ENCODE measurements around the gene TFCP2.

The TFCP2 gene

DNA sequence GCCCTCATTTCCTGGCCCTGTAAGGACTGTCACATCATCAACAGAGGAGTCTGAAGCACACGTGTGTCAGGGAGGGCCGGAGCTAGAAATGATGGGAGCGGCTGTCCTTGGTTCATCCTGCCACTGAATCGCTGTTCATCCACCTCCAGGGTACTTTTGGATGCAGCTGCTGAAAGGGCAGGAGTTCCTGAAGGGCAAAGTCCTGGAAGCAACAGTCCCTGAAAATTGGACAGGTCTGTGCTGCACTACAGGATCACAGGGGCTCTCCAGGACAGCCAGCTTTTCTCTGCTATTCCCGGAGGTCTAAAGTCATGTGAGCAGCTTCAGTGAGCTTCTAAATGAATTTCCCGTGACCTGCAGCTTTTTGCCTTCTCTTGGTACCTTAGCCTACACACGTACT is 27.2 kb upstream of the TFCP2 start:
- TF ChIP-seq, protein P1, sequence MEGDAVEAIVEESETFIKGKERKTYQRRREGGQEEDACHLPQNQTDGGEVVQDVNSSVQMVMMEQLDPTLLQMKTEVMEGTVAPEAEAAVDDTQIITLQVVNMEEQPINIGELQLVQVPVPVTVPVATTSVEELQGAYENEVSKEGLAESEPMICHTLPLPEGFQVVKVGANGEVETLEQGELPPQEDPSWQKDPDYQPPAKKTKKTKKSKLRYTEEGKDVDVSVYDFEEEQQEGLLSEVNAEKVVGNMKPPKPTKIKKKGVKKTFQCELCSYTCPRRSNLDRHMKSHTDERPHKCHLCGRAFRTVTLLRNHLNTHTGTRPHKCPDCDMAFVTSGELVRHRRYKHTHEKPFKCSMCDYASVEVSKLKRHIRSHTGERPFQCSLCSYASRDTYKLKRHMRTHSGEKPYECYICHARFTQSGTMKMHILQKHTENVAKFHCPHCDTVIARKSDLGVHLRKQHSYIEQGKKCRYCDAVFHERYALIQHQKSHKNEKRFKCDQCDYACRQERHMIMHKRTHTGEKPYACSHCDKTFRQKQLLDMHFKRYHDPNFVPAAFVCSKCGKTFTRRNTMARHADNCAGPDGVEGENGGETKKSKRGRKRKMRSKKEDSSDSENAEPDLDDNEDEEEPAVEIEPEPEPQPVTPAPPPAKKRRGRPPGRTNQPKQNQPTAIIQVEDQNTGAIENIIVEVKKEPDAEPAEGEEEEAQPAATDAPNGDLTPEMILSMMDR (IDR thresholded peaks at IDR 0.05), result no peak

DNA sequence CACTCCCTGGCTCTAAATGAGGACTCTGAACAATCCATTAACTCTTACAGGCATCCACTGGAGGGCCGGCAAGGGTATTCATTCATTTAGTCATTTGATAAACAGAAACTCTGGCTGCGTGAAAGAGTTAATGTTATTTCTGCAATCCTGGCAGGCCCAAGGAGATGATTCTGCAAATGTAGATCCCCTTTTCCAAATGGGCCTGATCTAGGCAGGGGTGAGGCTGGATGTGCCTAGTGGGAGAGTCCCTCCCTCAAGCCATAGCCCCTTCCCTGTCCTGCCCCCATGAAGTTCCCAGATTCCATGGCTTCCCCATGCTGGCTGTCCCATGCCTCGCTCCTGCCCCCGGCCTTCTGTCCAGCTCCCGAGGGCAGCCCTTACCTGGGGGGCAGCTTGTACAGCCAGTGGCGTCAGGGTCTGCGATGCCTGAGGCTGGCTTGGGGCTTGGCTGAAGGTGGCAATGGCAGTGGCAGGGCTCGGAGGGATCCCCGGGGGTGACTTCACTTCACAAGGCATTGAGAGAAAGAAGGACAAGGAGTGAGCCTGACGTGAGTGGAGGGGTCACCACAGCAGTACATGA is 26.5 kb upstream of the TFCP2 start:
- TF ChIP-seq, protein P1 (IDR thresholded peaks at IDR 0.05), result no peak

DNA sequence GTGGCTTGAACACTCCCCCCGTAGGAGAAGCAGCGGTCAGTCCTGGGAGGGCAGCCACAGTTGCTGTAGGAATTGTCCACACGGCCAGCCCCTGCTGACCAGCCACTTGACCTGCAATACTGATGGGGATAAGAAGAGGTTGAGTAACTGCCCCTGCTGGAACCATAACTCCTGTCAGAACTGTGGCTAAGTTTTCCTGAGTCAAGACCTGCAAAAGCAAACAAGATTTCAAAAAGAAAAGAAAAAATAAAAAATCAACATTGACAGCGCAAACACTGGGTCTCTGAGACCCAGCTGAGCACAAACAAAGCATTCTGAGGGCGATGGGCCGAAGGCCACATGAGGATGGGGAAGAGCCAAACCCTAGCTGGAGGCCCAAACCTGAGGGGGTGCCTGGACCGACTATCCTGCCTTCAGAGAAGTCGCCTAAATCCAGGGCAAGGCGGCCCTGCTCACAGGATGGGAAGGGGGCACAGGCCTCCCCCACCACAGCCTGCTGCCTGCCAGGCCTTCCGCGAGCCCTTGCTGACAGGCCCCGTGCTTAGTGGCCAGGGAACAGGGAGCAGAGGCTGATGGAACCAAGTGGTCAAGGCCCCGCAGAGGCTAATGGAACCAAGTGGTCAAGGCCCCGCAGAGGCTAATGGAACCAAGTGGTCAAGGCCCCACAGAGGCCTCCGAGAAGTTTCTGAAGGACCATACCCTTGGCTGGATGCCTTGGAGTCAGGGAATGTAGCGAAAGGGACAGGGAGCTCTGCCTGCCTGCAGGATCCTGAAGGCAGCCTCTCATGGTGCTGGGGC is 25.8 kb upstream of the TFCP2 start:
- TF ChIP-seq, protein P1 (IDR thresholded peaks at IDR 0.05), result no peak

DNA sequence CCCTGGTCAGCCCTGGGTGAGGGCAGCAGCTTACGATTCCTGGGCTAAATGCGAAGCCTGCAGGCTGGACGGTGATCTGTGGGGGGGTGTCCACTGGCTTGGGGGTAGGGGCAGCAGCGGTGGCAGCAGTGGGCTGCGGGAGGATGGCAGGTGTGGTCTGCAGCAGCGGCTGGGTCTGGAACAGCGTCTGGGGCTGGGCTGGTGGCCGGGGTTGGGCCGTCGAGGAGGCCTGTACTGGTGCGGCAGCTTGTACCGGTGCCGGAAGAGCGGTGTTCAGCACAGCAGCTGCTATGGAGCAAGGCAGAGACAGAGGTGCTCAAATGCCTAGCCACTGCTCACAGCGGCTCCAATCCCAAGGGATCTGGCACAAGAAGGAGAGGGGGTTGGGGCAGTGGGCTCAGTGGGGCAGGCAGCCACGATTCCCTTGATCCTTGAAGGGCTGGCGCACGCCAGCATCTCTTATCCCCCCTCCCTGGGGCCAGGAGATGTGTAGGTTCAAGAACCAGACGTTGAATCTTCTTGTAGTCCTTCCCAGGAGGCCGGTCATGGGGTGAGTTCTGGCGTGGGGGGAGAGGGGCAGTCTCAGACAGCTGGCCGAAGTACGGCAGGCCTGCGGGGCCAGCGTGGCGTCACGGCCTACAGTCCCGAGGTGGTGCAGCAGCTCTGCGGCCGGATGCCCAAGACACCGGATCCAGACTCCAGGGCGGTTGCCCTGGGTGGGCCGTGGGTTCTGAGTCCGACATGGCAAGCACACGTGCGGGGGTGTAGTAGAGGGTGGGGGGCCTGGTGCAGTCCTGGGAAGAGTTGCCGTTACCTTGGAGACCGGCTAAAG is 25.0 kb upstream of the TFCP2 start:
- TF ChIP-seq, protein P1 (IDR thresholded peaks at IDR 0.05), result no peak

DNA sequence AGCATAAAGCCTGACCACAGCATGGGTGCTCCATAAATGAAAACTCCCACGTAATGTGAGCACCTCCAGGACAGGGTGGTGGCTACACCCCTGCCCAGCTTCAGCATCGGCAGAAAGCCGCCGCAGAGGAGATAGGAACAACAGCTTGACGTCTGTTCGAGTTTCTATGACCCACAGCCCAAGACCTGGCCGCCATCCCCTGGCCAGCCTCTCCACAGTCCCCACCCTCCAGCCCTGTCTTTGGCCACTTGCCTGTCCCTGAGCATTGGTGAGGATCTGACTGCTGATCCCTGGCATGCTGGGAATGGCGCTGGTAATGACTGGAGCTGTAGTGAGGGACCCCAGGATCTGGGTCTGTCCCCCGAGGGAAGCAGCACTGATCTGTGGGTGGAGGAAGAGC is 23.6 kb upstream of the TFCP2 start:
- TF ChIP-seq, protein P1 (IDR thresholded peaks at IDR 0.05), result no peak

DNA sequence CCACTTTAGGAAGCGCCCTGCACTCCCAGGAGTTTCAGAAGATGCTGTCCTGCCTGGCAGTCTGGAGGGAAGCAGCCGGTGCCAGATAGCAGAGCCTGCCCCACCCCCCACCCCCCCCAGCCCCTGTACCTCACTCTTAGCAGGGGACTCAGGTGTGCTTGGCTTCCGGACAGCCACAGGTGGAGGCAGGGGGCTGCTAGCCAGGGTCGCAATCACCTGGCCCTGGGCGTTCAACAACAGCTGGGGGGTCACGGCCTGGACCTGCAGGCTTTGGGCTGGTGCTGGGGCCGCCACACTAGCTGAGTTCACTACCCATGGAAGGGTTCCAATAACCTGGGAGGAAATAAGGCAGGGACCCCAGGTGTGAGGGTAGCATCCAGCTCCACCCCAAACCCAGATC is 22.9 kb upstream of the TFCP2 start:
- TF ChIP-seq, protein P1 (IDR thresholded peaks at IDR 0.05), result no peak

DNA sequence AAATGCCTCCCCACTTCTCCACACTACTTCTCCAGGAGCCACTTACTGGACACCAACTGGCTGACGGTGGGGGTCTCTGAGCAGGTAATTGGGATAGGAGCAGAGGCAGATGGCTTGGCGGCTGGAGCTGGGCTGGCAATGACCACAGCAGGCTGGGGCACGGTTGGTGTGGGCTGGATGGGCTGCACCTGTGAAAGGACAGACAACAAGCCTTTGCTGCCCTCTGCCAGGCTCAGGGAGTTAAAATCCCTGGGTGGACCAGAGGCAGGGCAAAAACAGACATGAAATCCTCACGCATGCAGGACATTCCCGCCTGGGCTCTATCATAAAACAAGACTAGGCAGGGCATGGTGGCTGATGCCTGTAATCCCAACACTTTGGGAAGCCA is 19.3 kb upstream of the TFCP2 start:
- TF ChIP-seq, protein P1 (IDR thresholded peaks at IDR 0.05), result no peak

Measured in LNCAP (cell line).